T-helper 1 cell (primary cell): ENCODE results near the gene WDR93.
A peak's percentile ranks its signal among the peaks of the same experiment; 100 is the strongest.
"Not testable (repeated sequence)": the region's sequence is repeated elsewhere in the genome, so short reads cannot be mapped to it uniquely, and the experiment has no call there.

Experiments used
- DNase-seq, 5 donors: peaks; one replicate each; pipeline ENCODE4 v3.0.0-alpha.2; 2012 to 2020

Gene WDR93

GRCh38 chr15:89772932-89773583 is 82.4 kb downstream of the WDR93 start:
- no peak for DNase-seq

GRCh38 chr15:89774492-89774891 is 83.9 kb downstream of the WDR93 start:
- no peak for DNase-seq

GRCh38 chr15:89775815-89776214 is 85.2 kb downstream of the WDR93 start:
- no peak for DNase-seq

GRCh38 chr15:89776274-89777072 is 85.9 kb downstream of the WDR93 start, which contains the start of gene MESP2:
TSS of gene MESP2 (plus strand) at chr15:89776332. CDS start at chr15:89776358, 26 bp downstream.
- peak in 3 of 5 donors; percentile 28 to 52 (median 36) for DNase-seq

GRCh38 chr15:89777073-89777751 is 86.6 kb downstream of the WDR93 start:
- no peak for DNase-seq

GRCh38 chr15:89777782-89778380 is 87.3 kb downstream of the WDR93 start:
- DNase-seq = no peak

GRCh38 chr15:89778861-89779260 is 88.2 kb downstream of the WDR93 start:
- DNase-seq = no peak

GRCh38 chr15:89780601-89781000 is 90.0 kb downstream of the WDR93 start:
- DNase-seq = no peak

GRCh38 chr15:89781055-89781454 is 90.4 kb downstream of the WDR93 start:
- peak in 1 of 5 donors; percentile 53 for DNase-seq

GRCh38 chr15:89781891-89782618 is 91.4 kb downstream of the WDR93 start:
- DNase-seq = peak in 1 of 5 donors; percentile 27

GRCh38 chr15:89782619-89782950 is 92.0 kb downstream of the WDR93 start:
- DNase-seq = not testable (repeated sequence)

- no peak for DNase-seq
Observed at GRCh38 chr15:89783111-89783860, 92.7 kb downstream of the WDR93 start.

GRCh38 chr15:89783861-89784685 is 93.5 kb downstream of the WDR93 start:
- DNase-seq = no peak

GRCh38 chr15:89784686-89784960 is 94.0 kb downstream of the WDR93 start:
- no peak for DNase-seq

- DNase-seq = no peak
Observed at GRCh38 chr15:89785064-89785773, 94.6 kb downstream of the WDR93 start.

- no peak for DNase-seq
Observed at GRCh38 chr15:89785774-89786140, 95.1 kb downstream of the WDR93 start.

GRCh38 chr15:89787944-89788343 is 97.3 kb downstream of the WDR93 start:
- DNase-seq = no peak

- not testable (repeated sequence) for DNase-seq
Observed at GRCh38 chr15:89788585-89788984, 98.0 kb downstream of the WDR93 start.

- DNase-seq = no peak
Observed at GRCh38 chr15:89790206-89790605, 99.6 kb downstream of the WDR93 start.

GRCh38 chr15:89790661-89791060 is 100.0 kb downstream of the WDR93 start:
- DNase-seq = no peak
